Endothelial cell of hepatic sinusoid (primary cell): ENCODE data around the gene LTBP1.

Experiments used
- in situ Hi-C: cut with HindIII; loops from 2 replicates; pipeline ENCODE4 v1.10.0; 2017; ENCODE audit warnings: low sequenced_read_pairs

The LTBP1 gene

DNA sequence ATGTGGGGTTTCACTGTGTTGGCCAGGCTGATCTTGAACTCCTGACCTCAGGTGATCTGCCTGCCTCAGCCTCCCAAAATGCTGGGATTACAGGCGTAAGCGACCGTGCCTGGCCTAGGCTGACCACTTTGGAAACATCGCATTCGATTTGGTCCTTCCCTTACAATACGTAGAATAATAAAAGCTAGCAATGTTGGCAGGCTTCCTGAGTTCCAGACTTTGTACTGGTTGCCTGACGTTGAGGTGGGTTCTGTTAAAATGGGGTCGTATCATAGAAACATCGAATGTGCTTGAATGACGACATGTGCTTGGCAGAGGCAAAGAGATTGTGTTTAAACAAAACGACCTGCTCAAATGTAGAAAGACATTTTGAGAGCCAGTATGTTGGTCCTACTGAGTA is 56.1 kb downstream of the LTBP1 start:
- in situ Hi-C loops = no loop called here

DNA sequence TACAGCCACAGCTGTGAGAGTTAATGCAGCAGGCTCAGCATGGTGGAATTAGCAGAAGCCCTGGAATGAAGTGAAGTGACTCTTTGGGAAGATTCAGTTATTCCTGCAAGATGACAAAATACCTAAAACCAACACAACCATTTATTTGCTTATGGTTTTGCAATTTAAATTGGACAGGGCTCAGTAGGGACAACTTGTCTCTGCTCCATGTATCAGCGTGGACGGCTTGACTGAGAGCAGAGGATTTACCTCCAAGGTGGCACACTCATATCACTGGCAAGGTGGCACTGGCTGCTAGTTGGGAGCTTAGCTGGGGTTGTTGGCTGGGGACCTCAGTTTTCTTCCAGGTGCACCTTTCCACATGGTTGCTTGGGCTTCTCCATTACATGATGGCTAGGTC is 58.3 kb downstream of the LTBP1 start:
- in situ Hi-C loops = no loop called here

DNA sequence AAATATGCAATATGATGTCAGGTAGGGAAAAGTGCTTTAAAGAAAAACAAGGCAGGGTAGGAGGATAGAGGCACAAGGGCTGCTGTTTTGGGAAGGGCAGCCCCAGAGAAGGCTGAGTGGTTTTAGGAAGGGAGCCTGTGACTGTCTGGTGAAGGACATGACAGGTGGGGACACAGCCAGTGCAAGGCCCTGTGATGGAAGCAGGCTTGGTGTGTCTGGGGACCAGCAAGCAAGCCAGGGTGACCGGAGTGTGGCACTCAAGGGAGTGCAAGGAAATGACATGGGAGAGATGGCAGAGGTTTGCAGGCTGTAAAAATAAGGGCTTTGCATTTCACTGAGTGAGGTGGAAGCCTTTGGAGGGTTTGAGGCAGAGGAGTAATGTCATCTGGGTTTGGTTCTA is 62.0 kb downstream of the LTBP1 start:
- in situ Hi-C loops = no loop called here

DNA sequence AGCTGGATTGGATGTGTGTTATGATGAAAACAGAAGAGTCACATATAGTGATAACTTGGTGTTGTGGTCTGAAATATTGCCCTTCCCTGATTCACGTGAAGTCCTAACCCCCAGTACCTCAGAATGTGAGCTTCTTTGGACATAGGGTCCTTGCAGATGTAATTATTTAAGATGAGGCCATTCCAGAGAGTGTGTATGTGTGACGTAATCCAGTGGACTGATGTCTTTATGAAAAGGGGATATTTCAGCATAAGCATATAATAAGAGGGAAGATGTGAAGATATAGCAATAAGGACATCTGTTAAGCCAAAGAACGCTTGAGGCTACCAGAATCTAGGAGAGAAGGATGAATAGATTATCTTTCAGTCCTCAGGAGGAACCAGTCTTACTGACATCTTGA is 62.5 kb downstream of the LTBP1 start:
- in situ Hi-C loops = no loop called here

GRCh38 chr2:33011373-33011772 is 64.6 kb downstream of the LTBP1 start:
- in situ Hi-C loops = no loop called here

DNA sequence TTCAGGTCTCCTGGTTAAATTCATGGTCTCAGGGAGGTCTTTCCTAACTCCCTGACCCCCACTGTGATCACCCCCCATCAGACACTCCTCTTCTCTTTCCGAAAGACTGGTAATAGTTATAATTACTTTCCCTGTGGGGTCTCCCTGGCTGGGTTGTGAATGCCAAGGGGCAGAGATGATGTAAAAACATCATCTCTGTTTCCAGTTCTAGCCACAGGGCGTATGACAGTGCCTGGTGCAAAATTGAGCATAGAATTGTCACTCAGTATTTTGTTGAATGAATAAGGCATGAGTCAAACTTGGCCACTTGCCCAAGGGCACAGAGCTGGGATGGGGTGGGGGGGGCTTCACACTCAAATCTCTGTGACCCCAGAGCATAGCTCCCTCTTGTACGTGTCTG is 65.2 kb downstream of the LTBP1 start:
- in situ Hi-C loops = no loop called here

- in situ Hi-C loops = no loop called here
These were observed 66.9 kb downstream of the LTBP1 start for GRCh38 chr2:33013684-33014110.

DNA sequence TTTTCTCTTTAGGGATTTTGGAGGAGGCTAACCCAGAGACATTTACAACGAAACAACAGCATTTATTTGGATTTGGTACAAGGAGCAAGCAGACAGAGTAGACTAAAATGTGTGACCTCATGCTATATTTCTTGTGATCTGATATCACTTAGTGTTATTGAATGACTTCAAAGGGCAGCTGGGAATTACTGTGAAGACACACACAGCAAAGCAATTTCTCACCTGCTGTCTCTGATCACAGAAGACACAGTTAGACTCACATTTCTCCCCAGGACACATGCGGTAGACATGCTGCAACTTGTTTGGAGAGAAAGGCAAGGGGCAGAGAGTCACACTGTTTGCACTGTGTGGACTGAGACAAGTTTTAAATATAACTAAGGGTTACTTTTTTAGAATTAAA is 67.5 kb downstream of the LTBP1 start:
- in situ Hi-C loops = no loop called here

GRCh38 chr2:33015421-33016142 is 68.8 kb downstream of the LTBP1 start:
- in situ Hi-C loops = loop anchor here (5.0 kb wide), 1 partner anchor 58 kb away; no protein-coding TSS in a partner anchor

GRCh38 chr2:33018271-33018670 is 71.5 kb downstream of the LTBP1 start:
- in situ Hi-C loops = loop anchor here (5.0 kb wide), 1 partner anchor 61 kb away; no protein-coding TSS in a partner anchor

DNA sequence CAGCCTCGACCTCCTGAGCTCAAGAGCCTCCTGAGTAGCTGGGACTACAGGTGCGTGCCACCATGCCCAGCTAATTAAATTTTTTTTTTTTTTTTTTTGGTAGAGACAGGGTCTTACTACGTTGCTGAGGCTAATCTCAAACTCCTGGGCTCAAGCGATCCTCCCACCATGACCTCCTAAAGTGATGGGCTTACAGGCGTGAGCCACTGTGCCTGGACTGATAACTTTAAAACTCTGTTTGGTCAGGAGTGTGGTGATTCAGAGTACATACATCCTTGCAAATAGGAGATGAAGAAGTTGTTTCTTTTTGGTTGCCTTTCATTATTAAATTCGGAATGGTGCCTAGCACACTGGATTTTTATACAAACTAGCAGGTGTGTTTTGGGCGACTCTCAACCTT is 73.0 kb downstream of the LTBP1 start:
- in situ Hi-C loops = loop anchor here (5.0 kb wide), 1 partner anchor 62 kb away; no protein-coding TSS in a partner anchor

DNA sequence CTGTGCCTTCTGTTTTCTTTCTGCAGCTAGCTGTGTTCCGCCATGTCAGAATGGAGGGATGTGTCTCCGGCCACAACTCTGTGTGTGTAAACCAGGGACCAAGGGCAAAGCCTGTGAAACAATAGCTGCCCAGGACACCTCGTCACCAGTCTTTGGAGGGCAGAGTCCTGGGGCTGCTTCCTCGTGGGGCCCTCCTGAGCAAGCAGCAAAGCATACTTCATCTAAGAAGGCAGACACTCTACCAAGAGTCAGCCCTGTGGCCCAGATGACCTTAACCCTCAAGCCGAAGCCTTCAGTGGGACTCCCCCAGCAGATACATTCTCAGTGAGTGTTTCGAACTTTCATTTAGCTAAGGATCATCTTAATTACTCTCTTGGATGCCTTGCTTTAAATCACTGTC is 74.1 kb downstream of the LTBP1 start:
- in situ Hi-C loops = no loop called here

GRCh38 chr2:33021542-33022227 is 74.9 kb downstream of the LTBP1 start:
- in situ Hi-C loops = no loop called here

DNA sequence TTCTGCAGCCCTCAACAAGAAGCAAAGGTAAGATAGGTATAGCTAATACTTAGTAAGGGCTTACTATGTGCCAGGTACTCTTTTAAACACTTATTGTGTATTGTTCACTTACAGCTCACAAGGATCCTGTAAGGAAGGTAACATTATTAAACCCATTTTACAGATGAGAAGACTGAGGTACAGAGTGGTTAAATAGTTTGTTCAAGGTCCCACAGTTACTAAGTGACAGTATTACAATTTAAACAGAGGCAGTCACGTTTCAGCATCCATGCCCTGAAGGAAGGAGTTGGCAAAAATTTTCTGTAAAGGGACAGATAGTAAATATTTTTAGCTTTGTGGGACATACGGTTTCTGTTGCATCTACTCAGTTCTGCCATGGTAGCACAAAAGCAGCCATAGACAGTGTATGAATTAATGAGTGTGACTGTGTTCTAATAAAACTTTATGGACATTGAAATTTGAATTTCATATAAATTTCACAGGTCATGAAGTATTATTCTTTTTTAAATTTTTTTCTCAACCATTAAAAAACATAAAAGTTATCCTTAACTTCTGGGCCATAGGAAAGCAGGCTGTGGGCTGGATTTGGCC is 75.7 kb downstream of the LTBP1 start:
- in situ Hi-C loops = no loop called here

DNA sequence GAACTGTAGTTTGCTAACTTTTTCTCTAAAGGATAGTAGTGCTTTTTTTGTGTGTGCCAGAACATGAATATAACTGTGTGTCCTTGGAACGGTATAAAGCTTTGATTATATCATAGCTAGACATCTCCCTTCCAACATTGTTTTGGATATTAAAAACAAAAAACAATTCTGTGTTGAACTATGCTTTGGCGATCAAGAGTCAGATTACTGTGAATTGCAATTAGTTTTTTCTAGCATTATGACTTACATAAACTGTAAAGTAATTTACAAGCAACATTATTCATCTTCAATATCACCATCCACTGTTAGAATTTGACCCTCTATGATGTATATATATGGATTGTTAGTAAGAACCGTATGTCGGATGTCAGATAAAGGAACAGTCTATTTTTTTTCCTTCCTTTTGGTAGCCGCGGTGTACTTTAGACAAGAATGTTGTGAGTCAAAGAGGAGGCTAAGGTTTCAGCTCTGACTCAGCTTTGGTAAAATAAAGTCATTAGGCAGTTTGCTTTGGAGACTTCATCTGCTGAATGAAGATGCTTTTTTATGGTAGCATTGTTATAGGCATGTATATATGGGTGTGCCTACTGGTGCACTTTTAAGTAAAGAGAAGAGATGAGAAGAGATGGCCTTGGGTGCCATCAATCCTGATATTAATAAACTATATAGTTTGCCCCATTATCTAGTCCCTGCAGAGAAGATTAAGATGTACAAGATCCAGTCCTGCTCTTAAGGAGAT is 76.4 kb downstream of the LTBP1 start:
- in situ Hi-C loops = no loop called here

DNA sequence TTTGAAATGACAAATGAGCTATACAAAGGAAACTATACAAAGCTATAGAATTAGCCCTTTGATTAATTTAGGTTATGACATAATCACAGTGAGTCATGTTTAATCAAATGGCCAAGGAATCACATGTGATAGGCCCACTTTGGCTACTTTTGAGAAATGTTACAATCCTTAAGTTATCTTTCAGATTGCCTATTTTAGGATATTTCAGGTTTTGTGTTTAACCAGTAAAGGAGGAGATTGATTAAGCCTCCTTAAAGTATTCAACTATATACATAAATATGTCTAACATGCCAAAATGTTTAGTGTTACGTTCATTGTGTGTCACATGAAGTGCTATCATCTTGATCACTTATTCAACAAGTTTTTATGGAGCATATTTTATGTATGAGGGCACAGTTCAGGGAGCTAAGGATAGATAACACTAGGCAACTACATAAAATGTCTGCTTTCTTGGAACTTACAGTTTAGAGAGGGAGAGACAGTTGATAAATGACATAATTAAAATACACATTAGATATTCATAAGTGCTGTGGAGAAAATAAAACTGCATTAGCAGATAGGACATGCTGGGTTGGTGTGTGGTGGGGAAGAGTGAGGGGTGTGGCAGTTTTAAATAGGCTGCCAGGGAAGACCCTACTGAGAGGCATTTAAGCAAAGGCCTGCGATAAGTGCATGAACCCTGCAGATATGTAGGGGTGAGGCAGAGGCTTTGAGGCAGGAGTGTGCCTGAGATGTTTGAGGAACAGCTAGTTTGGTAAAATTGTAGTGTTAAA is 77.2 kb downstream of the LTBP1 start:
- in situ Hi-C loops = no loop called here

DNA sequence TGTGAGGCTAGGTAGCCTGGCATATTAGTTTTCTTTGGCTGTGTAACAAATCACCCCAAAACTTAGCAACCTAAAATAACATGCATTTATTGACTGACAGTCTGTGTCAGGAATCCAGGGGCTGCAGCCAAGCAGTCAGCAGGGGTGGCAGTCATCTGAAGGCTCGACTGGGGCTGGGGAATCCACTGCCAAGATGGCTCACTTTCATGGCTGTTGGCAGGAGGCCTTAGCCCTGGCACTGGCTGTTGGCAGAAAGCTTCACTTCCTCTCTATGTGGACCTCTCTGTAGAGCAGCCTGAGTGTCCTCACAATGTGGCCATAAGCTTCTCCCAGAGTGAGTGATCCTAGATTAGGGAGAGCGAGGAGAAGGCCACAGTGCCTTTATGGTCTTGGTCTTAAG is 78.0 kb downstream of the LTBP1 start:
- in situ Hi-C loops = no loop called here

DNA sequence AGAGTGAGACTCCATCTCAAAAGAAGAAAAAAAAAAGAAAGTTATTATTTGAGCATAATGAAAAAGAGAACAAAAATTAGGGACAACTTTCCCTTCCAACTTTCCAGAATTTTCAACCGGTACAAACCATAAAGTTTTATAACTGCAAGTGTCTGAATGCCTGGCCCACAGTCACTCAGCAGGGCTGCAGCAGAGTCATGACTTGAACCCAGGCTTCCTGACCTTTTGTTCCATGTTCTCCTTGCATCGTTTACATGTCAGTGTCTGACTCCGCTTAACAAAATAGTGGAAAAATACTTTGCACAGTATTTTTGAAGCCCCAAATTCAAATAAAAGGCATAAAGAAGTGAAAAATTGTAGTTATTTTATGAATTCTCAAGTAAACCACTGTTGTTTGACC is 82.7 kb downstream of the LTBP1 start:
- in situ Hi-C loops = no loop called here

DNA sequence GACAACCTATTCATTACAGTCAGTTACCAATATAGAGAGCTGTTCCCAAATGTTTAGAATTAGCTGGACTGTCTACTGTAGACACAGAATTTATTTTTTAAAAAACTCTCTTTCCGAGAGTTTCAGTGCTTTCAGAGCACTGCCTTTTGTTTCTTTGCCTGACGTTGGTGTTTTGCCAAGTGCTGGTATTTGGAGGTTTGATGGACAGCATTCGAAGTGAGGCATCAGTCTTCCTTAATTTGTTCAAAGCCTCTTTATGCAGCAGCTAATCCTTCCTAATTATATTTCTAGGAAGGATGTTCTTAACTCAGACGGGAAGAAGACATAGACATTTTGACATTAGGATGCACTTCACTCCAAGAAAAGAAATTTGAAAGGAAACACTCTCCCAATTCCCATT is 83.2 kb downstream of the LTBP1 start:
- in situ Hi-C loops = no loop called here

GRCh38 chr2:33030326-33030725 is 83.6 kb downstream of the LTBP1 start:
- in situ Hi-C loops = no loop called here

- in situ Hi-C loops = no loop called here
These were observed 85.5 kb downstream of the LTBP1 start for GRCh38 chr2:33032245-33032644.
